Endodermal cell (in vitro differentiated cells): ENCODE measurements around the gene MBP. TPM values are rescaled to one million over a fixed set of nuclear protein-coding genes. Genes with fewer than 3 reads are reported as not detected.
A peak's percentile ranks its signal among the peaks of the same experiment; 100 is the strongest.

Source experiments
- DNase-seq: peaks from one replicate; pipeline ENCODE4 v3.0.0-alpha.2; 2017
- H3K27ac ChIP-seq: 2 replicates; pipeline ENCODE4 v1.5.1; 2013; ENCODE audit warnings: mild to moderate bottlenecking, low read depth, low read length, moderate library complexity
- H3K27me3 ChIP-seq: 2 replicates; pipeline ENCODE4 v1.6.1; 2013; ENCODE audit warnings: mild to moderate bottlenecking, low read length, moderate library complexity; ENCODE audit not compliant: insufficient read depth, control insufficient read depth, poor library complexity, severe bottlenecking
- H3K36me3 ChIP-seq: 2 replicates; pipeline ENCODE4 v1.7.0; 2013; ENCODE audit warnings: mild to moderate bottlenecking, low read length, moderate library complexity; ENCODE audit not compliant: control insufficient read depth, insufficient read depth
- H3K4me1 ChIP-seq: one replicate; pipeline ENCODE4 v1.7.0; 2013; ENCODE audit warnings: low read length; ENCODE audit not compliant: control insufficient read depth, insufficient read depth
- H3K4me3 ChIP-seq: 2 replicates; pipeline ENCODE4 v1.5.1; 2013; ENCODE audit warnings: mild to moderate bottlenecking, low read length, moderate library complexity
- H3K9ac ChIP-seq: 2 replicates; pipeline ENCODE4 v1.6.1; 2013; ENCODE audit warnings: mild to moderate bottlenecking, low read length, moderate library complexity; ENCODE audit not compliant: poor library complexity, severe bottlenecking; ENCODE audit errors: extremely low read depth
- H3K9me3 ChIP-seq: 2 replicates; pipeline ENCODE4 v1.6.1; 2013; ENCODE audit warnings: mild to moderate bottlenecking, low read length, moderate library complexity; ENCODE audit not compliant: control insufficient read depth
- H3K27ac Mint-ChIP-seq: 2 replicates; pipeline ENCODE4 v1.8.0; 2020; ENCODE audit warnings: mixed read lengths
- H3K27me3 Mint-ChIP-seq: 2 replicates; pipeline ENCODE4 v1.8.0; 2021; ENCODE audit warnings: mild to moderate bottlenecking, mixed read lengths; ENCODE audit not compliant: insufficient read depth
- H3K36me3 Mint-ChIP-seq: 2 replicates; pipeline ENCODE4 v1.8.0; 2020; ENCODE audit warnings: low read depth, mixed read lengths
- H3K4me1 Mint-ChIP-seq: 2 replicates; pipeline ENCODE4 v1.8.0; 2020; ENCODE audit warnings: mixed read lengths
- H3K4me3 Mint-ChIP-seq: 2 replicates; pipeline ENCODE4 v1.8.0; 2020; ENCODE audit warnings: mild to moderate bottlenecking, moderate library complexity, mixed read lengths
- H3K9me3 Mint-ChIP-seq: 2 replicates; pipeline ENCODE4 v1.8.0; 2020; ENCODE audit warnings: mild to moderate bottlenecking, mixed read lengths
- CTCF ChIP-seq: fragments of 200-600 bp; sonication (generic); conservative IDR thresholded peaks from 2 replicates; pipeline ENCODE4 v1.5.0; 2021; ENCODE audit warnings: antibody characterized with exemption, mild to moderate bottlenecking
- WGBS, 2 experiments: methylation state at CpG; one replicate each; pipeline versions ENCODE4 v1.1.5 to v1.1.7; 2013; ENCODE audit warnings: missing lambda C conversion rate in 2 of 2, mixed read lengths in 1 of 2; ENCODE audit not compliant: insufficient coverage in 1 of 2, insufficient read length in 1 of 2; 5-methylcytosine and 5-hydroxymethylcytosine counted together
- total RNA-seq, 2 donors: library from RNA; stranded (reverse); fragmentation: NEBNext Ultra II Directional in 1 of 2; extraction: Animal tissue kit (Norgen Biotek cat#: 25700) in 1 of 2; gene quantifications; 2 replicates in 1 of 2; 3 replicates in 1 of 2; pipeline ENCODE4 v1.2.1, GENCODE V29; 2021

The MBP gene
- total RNA-seq, 2 donors from 2014 or later: 16.3 to 19.0 TPM

GRCh38 chr18:76982038-76982437 lies 150.5 kb downstream of the MBP start:
- no peak overlapping the region for H3K4me3 Mint-ChIP-seq
- H3K4me1 Mint-ChIP-seq: peaks cover 13% of the 10 kb centered on the region
- no peaks in the 10 kb centered on the region for H3K27me3 ChIP-seq
- no peaks in the 10 kb centered on the region for H3K27me3 Mint-ChIP-seq
- no peak overlapping the region for H3K27ac Mint-ChIP-seq
- H3K36me3 ChIP-seq: peaks cover 3% of the 10 kb centered on the region
- H3K9me3 Mint-ChIP-seq: no peaks in the 10 kb centered on the region
- H3K9ac ChIP-seq: no peak overlapping the region
- peak; percentile 44 for DNase-seq
- no peak overlapping the region for H3K4me3 ChIP-seq
- H3K36me3 Mint-ChIP-seq: peaks cover 12% of the 10 kb centered on the region
- 92 to 94% methylated on average over 3 to 5 of the region's 5 CpGs for WGBS, 2 experiments
- H3K4me1 ChIP-seq: no peaks in the 10 kb centered on the region
- no peak for TF ChIP-seq CTCF
- no peaks in the 10 kb centered on the region for H3K9me3 ChIP-seq
- H3K27ac ChIP-seq: no peak overlapping the region

- Mint-ChIP-seq H3K4me1 (peaks cover 13% of the 10 kb centered on the region), H3K4me3 (no peak overlapping the region), H3K27me3 (no peaks in the 10 kb centered on the region), H3K9me3 (no peaks in the 10 kb centered on the region), H3K27ac (no peak overlapping the region), H3K36me3 (peaks cover 12% of the 10 kb centered on the region)
- H3K4me3 ChIP-seq: no peak overlapping the region
- H3K4me1 ChIP-seq: no peaks in the 10 kb centered on the region
- TF ChIP-seq CTCF: no peak
- H3K9ac ChIP-seq: no peak overlapping the region
- peak; percentile 67 for DNase-seq
- 82 to 83% methylated on average over 9 to 13 of the region's 13 CpGs for WGBS, 2 experiments
- H3K27ac ChIP-seq: no peak overlapping the region
- no peaks in the 10 kb centered on the region for H3K9me3 ChIP-seq
- H3K27me3 ChIP-seq: no peaks in the 10 kb centered on the region
- H3K36me3 ChIP-seq: peaks cover 6% of the 10 kb centered on the region
Observed at GRCh38 chr18:76981396-76981968, 151.1 kb downstream of the MBP start.

DNA sequence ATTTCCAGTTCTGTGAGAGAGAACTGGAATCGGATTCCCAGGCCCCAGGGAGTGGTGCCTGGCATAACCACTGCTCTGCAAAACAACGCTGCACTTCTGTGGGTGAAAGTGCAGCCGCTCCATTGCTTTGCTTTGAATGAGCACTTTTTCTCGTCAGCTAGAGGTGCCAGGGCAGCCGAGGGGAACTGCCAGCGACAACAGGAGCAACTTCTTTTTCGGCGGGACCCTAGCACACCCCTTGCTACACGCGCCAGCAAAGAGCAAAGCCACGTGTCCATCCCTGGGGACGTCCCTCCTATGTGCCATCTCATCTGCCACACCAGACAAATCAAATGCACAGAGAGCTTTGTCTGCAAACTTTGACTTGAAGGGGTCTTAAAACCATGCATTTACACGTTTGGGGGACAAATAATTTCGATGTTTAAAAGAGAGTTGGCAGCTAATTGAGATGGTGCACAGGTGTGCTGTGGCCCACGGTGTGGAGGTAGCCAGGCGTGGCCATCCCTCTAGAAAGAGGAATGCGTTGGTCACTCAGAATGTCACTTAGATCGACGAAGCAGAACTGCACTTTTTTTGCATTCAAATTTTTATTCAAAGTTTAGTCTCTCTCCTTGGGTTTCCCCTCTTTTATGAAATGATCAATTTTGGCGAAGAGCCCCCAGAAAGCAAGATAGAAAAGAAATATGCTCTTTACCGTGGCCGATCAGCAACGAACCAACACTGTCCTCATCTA lies 151.8 kb downstream of the MBP start:
- peak; percentile 30 for DNase-seq
- Mint-ChIP-seq H3K9me3 (no peaks in the 10 kb centered on the region), H3K27ac (no peak overlapping the region)

More for the DNA sequence above, 151.8 kb downstream of the MBP start:
- no peak overlapping the region for H3K27ac ChIP-seq
- Mint-ChIP-seq H3K4me3 (no peak overlapping the region), H3K4me1 (peaks cover 17% of the 10 kb centered on the region), H3K27me3 (no peaks in the 10 kb centered on the region), H3K36me3 (peaks cover 15% of the 10 kb centered on the region)
- H3K27me3 ChIP-seq: no peaks in the 10 kb centered on the region
- TF ChIP-seq CTCF: no peak
- no peak overlapping the region for H3K9ac ChIP-seq
- no peak overlapping the region for H3K4me3 ChIP-seq
- H3K4me1 ChIP-seq: no peaks in the 10 kb centered on the region
- no peaks in the 10 kb centered on the region for H3K9me3 ChIP-seq
- WGBS, 2 experiments: 81 to 82% methylated on average over 17 to 23 of the region's 23 CpGs
- H3K36me3 ChIP-seq: peaks cover 6% of the 10 kb centered on the region
